ENCODE data around the gene CCDC188.

DNA sequence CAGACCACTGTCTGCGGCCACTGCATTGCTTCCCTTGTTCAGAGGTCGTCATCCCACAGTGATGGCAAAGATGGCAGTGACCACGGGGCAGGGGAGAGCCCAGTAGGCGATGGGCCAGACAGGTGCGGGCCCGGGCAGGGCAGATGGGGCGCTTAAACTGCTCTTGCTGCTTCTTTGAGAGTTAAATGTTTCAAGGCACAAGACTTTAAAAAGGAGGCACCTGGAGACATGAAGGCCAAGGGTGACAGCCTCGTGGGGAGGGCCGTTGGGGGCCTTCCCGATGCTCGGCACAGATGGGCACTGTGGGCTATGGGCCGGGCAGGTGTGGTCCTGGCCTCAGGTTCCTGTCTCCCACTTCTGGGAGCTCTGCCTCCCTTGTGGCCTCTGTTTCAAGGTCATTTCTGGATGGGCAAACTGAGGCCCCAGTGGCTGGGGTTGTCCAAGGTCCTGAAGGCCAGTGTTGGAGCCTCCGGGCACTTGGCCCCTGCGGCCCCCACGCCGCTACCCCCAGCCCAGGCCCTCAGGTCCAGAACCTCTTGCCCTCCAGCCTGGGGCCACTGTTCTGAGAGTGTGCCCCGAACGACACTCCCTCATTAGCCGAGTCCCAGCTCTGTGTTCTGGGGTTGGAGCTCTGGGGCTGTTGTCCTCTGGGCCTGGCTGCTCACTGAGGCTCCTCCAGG is 16.9 kb upstream of the CCDC188 start:
- TF ChIP-seq, protein P1, sequence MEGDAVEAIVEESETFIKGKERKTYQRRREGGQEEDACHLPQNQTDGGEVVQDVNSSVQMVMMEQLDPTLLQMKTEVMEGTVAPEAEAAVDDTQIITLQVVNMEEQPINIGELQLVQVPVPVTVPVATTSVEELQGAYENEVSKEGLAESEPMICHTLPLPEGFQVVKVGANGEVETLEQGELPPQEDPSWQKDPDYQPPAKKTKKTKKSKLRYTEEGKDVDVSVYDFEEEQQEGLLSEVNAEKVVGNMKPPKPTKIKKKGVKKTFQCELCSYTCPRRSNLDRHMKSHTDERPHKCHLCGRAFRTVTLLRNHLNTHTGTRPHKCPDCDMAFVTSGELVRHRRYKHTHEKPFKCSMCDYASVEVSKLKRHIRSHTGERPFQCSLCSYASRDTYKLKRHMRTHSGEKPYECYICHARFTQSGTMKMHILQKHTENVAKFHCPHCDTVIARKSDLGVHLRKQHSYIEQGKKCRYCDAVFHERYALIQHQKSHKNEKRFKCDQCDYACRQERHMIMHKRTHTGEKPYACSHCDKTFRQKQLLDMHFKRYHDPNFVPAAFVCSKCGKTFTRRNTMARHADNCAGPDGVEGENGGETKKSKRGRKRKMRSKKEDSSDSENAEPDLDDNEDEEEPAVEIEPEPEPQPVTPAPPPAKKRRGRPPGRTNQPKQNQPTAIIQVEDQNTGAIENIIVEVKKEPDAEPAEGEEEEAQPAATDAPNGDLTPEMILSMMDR (IDR thresholded peaks at IDR 0.05): no peak
- no peak for TF ChIP-seq POLR2A (IDR thresholded peaks at IDR 0.05)
